ENCODE results near the gene CDK5RAP3. TPM values are rescaled to one million over a fixed set of nuclear protein-coding genes. Genes with fewer than 3 reads are reported as not detected.

Gene CDK5RAP3
- total RNA-seq, 4 donors from 2014 or later = 43.9 to 70.2 (median 58.4) TPM

- Histone ChIP-seq H3K27me3 (no peaks in the 10 kb centered on the region), H3K27ac (replicated peaks in 1 of 4) (no peak overlapping the region), H3K4me1 (peaks cover 0 to 4% (median 0%) of the 10 kb centered on the region in 4 donors), H3K9me3 (no peaks in the 10 kb centered on the region), H3K36me3 (no peaks in the 10 kb centered on the region), H3K4me3 (peak overlapping the region in 1 of 4 donors; percentile 18)
- no peak for DNase-seq (ENCODE audit: extremely low spot score)
- no peak for TF ChIP-seq EP300 (IDR thresholded peaks at IDR 0.05)
- TF ChIP-seq POLR2A (IDR thresholded peaks at IDR 0.05; ENCODE audit: low read depth) = no peak
- no peak for TF ChIP-seq CTCF (IDR thresholded peaks at IDR 0.05)
- no peak for TF ChIP-seq POLR2AphosphoS5 (IDR thresholded peaks at IDR 0.05)
- 93% methylated on average over 4 of the region's 4 CpGs for WGBS
- intact Hi-C loops (cut with DNase I) = no loop called here
Observed at GRCh38 chr17:47956791-47957590, 13.9 kb upstream of the CDK5RAP3 start.

GRCh38 chr17:47957591-47958490 is 13.1 kb upstream of the CDK5RAP3 start, which contains the start of gene PRR15L:
TSS of gene PRR15L (minus strand) at chr17:47957883. CDS start at chr17:47953234, 4,649 bp downstream.
- H3K4me3 ChIP-seq = peak within 1 kb of the TSS in 1 of 4 donors; percentile 18
- TF ChIP-seq CTCF (IDR thresholded peaks at IDR 0.05) (no peak), EP300 (IDR thresholded peaks at IDR 0.05) (no peak), POLR2AphosphoS5 (IDR thresholded peaks at IDR 0.05) (no peak), POLR2A (IDR thresholded peaks at IDR 0.05; ENCODE audit: low read depth) (no peak)
- no peaks in the 10 kb centered on the region for H3K9me3 ChIP-seq
- DNase-seq (ENCODE audit: extremely low spot score) = no peak
- H3K27ac ChIP-seq (replicated peaks in 1 of 4) = no peak within 1 kb of the TSS
- H3K4me1 ChIP-seq = peaks cover 0 to 4% (median 0%) of the 10 kb centered on the region in 4 donors
- no peaks in the 10 kb centered on the region for H3K27me3 ChIP-seq
- no peaks in the 10 kb centered on the region for H3K36me3 ChIP-seq
- intact Hi-C loops (cut with DNase I) = no loop called here
- WGBS = 48% methylated on average over 13 of the region's 16 CpGs

- Histone ChIP-seq H3K4me3 (no peak overlapping the region), H3K36me3 (no peaks in the 10 kb centered on the region), H3K9me3 (no peaks in the 10 kb centered on the region), H3K27ac (replicated peaks in 1 of 4) (no peak overlapping the region), H3K4me1 (peaks cover 0 to 4% (median 0%) of the 10 kb centered on the region in 4 donors), H3K27me3 (no peaks in the 10 kb centered on the region)
- WGBS = 86% methylated on average over 7 of the region's 8 CpGs
- intact Hi-C loops (cut with DNase I) = no loop called here
- TF ChIP-seq EP300 (IDR thresholded peaks at IDR 0.05) (no peak), CTCF (IDR thresholded peaks at IDR 0.05) (no peak), POLR2AphosphoS5 (IDR thresholded peaks at IDR 0.05) (no peak), POLR2A (IDR thresholded peaks at IDR 0.05; ENCODE audit: low read depth) (no peak)
- DNase-seq (ENCODE audit: extremely low spot score) = no peak
Observed at GRCh38 chr17:47959825-47960655, 10.9 kb upstream of the CDK5RAP3 start.

GRCh38 chr17:47961406-47961805 is 9.5 kb upstream of the CDK5RAP3 start:
- DNase-seq (ENCODE audit: extremely low spot score) = no peak
- TF ChIP-seq EP300 (IDR thresholded peaks at IDR 0.05) (no peak), CTCF (IDR thresholded peaks at IDR 0.05) (no peak), POLR2A (IDR thresholded peaks at IDR 0.05; ENCODE audit: low read depth) (no peak), POLR2AphosphoS5 (IDR thresholded peaks at IDR 0.05) (no peak)
- no peak overlapping the region for H3K4me3 ChIP-seq
- H3K27me3 ChIP-seq = no peaks in the 10 kb centered on the region
- no peaks in the 10 kb centered on the region for H3K4me1 ChIP-seq
- H3K27ac ChIP-seq (replicated peaks in 1 of 4) = no peak overlapping the region
- WGBS = 83% methylated on average over 6 of the region's 6 CpGs
- no peaks in the 10 kb centered on the region for H3K9me3 ChIP-seq
- intact Hi-C loops (cut with DNase I) = no loop called here
- H3K36me3 ChIP-seq = no peaks in the 10 kb centered on the region
